SU-DHL-6 (cell line): ENCODE data around the gene TCEAL6.
"Not testable (repeated sequence)": the region's sequence is repeated elsewhere in the genome, so short reads cannot be mapped to it uniquely, and the experiment has no call there.

Experiments
- H2AFZ ChIP-seq: fragments of 200-600 bp; sonication (generic); 2 replicates; pipeline ENCODE4 v1.6.1; 2014; ENCODE audit warnings: low read depth, mild to moderate bottlenecking, moderate library complexity, mixed read lengths, antibody characterized with exemption, low read length; ENCODE audit not compliant: severe bottlenecking
- H3F3A ChIP-seq: fragments of 200-600 bp; shearing (Covaris generic); 2 replicates; pipeline ENCODE4 v1.6.0; 2016; ENCODE audit warnings: antibody characterized with exemption, mild to moderate bottlenecking; ENCODE audit not compliant: insufficient read depth
- H3K27ac ChIP-seq: fragments of 200-600 bp; sonication (generic); 2 replicates; pipeline ENCODE4 v1.5.1; 2016; ENCODE audit warnings: low read depth, mild to moderate bottlenecking, low read length, moderate library complexity, mixed read lengths
- H3K27me3 ChIP-seq: fragments of 200-600 bp; sonication (generic), shearing (Covaris generic); 2 replicates; pipeline ENCODE4 v1.6.0; 2014; ENCODE audit warnings: mild to moderate bottlenecking, low read length
- H3K36me3 ChIP-seq: fragments of 200-600 bp; sonication (generic); 2 replicates; pipeline ENCODE4 v1.6.1; 2014; ENCODE audit warnings: mild to moderate bottlenecking, low read length, mixed read lengths
- H3K4me2 ChIP-seq: fragments of 300-600, 200-600 bp; shearing (Covaris generic), sonication (generic); 2 replicates; pipeline ENCODE4 v1.6.0; 2014; ENCODE audit warnings: low read length, low read depth, mild to moderate bottlenecking; ENCODE audit not compliant: poor library complexity, severe bottlenecking
- H3K4me3 ChIP-seq: fragments of 200-600 bp; sonication (generic); 2 replicates; pipeline ENCODE4 v1.5.1; 2014; ENCODE audit warnings: antibody characterized with exemption, low read length, mild to moderate bottlenecking, mixed read lengths; ENCODE audit not compliant: insufficient read depth, poor library complexity, severe bottlenecking
- H3K79me2 ChIP-seq: fragments of 200-600 bp; sonication (generic); 2 replicates; pipeline ENCODE4 v1.6.1; 2014; ENCODE audit warnings: mild to moderate bottlenecking, low read length, moderate library complexity; ENCODE audit not compliant: insufficient read depth
- H3K9ac ChIP-seq: fragments of 200-600 bp; sonication (generic); 2 replicates; pipeline ENCODE4 v1.7.0; 2014; ENCODE audit warnings: mild to moderate bottlenecking, low read length
- H3K9me2 ChIP-seq: fragments of 200-600 bp; sonication (generic); replicated peaks from 2 replicates; pipeline ENCODE4 v1.6.1; 2014; ENCODE audit warnings: low read length; ENCODE audit not compliant: insufficient read depth
- H3K9me3 ChIP-seq: fragments of 200-600 bp; sonication (generic); 2 replicates; pipeline ENCODE4 v1.6.1; 2014; ENCODE audit warnings: low read length, mixed read lengths; ENCODE audit not compliant: insufficient read depth
- H4K20me1 ChIP-seq: fragments of 200-600 bp; sonication (generic); 2 replicates; pipeline ENCODE4 v1.6.1; 2014; ENCODE audit warnings: low read depth, mild to moderate bottlenecking, antibody characterized with exemption, low read length, moderate library complexity, mixed read lengths
- EZH2phosphoT487 ChIP-seq: fragments of 200-600 bp; sonication (generic), shearing (Covaris generic); conservative IDR thresholded peaks from 2 replicates; pipeline ENCODE4 v1.6.1; 2018; ENCODE audit warnings: mild to moderate bottlenecking, antibody characterized with exemption, low read length, moderate library complexity, mixed read lengths
- TF ChIP-seq, protein P1 (sequence below): fragments of 200-600 bp; sonication (generic); IDR thresholded peaks from one replicate; pipeline ENCODE4 v1.5.1; 2017; ENCODE audit warnings: antibody characterized with exemption, mild to moderate bottlenecking, low read length, moderate library complexity; ENCODE audit not compliant: insufficient read depth, poor library complexity, severe bottlenecking

TCEAL6 gene

DNA sequence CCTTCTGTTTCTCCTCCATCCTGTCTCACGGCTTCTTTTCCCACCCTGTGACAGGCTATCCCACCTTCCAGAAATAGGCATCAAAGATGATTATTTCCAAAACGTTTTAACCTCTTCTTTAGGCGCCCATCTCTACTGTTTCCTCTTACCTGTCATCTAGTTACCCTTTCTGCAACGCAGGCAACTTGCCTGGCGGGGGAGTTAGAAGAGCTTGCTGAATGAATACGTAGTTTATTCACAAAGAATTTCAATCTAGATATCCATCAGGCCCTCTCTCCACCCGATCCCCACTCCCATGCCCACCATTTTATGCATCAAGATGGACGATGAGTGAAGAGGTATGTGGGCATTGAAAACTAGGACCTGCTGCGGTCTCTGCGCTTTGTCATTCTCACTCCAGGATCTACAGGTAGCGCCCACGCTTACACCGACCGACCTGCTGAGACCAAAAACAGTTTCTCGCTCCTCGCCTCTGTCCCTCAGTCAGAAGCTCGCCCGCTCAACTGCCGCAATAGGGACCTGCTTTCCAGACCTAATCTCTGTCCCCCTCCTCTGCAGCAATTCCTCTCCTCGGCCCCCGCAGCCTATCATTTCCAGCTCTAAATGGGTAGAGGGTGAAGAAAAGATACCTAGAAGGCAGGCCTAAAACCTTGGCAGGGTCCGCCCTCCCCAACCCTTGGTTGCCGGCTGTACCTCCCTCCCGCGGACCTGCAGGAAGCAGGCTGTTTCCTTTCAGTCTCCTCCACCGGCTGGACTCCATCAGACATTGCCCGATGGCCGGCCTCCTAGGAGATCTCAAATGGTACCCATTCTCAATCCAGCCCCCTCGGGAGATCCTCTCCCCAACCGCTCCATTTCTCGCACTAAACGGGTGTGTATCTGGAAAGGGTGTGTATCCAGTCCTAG is 12.9 kb upstream of the TCEAL6 start:
- Histone ChIP-seq H3K36me3 (no peaks in the 10 kb centered on the region), H3K9me2 (no peaks in the 10 kb centered on the region), H3K79me2 (no peaks in the 10 kb centered on the region), H3K27ac (no peak overlapping the region), H3K27me3 (no peaks in the 10 kb centered on the region), H3F3A (no peaks in the 10 kb centered on the region), H4K20me1 (no peaks in the 10 kb centered on the region), H3K9ac (no peak overlapping the region), H3K4me3 (no peak overlapping the region), H3K4me2 (peak overlapping the region; percentile 39), H2AFZ (no peak overlapping the region), H3K9me3 (no peaks in the 10 kb centered on the region)
- TF ChIP-seq, protein P1, sequence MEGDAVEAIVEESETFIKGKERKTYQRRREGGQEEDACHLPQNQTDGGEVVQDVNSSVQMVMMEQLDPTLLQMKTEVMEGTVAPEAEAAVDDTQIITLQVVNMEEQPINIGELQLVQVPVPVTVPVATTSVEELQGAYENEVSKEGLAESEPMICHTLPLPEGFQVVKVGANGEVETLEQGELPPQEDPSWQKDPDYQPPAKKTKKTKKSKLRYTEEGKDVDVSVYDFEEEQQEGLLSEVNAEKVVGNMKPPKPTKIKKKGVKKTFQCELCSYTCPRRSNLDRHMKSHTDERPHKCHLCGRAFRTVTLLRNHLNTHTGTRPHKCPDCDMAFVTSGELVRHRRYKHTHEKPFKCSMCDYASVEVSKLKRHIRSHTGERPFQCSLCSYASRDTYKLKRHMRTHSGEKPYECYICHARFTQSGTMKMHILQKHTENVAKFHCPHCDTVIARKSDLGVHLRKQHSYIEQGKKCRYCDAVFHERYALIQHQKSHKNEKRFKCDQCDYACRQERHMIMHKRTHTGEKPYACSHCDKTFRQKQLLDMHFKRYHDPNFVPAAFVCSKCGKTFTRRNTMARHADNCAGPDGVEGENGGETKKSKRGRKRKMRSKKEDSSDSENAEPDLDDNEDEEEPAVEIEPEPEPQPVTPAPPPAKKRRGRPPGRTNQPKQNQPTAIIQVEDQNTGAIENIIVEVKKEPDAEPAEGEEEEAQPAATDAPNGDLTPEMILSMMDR: no peak
- TF ChIP-seq EZH2phosphoT487: no peak

DNA sequence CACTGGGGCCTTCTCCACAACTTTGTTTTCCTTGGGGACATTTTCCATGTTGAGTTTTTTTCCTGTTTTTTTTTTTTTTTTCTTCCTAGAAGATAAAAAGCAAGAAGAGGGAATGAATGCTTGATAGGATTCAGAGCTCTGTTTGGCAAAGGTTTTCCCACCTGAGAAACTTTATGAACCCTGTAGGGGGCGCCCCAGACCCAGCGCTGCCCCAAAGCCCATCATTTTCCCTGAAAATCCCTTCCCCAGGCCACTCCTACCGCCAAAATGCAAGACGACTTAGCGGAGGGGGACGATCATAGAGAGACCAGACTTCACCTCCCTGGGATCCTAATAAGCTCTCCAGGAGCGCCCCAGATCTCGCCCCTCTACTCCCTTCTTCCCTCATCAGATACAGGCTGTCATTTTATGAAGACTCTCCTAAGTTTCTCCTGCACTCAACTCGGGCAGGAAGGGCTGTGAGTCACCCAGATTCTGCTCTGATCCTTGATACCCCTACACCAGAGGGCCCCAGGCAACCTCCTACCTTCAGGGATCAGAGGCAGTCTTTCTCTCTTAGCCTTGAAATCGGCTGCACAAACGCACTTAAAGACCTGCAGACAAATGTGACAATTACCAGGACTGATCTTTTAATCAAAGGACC is 12.1 kb upstream of the TCEAL6 start:
- H3K9ac ChIP-seq: no peak overlapping the region
- H3K36me3 ChIP-seq: no peaks in the 10 kb centered on the region
- no peaks in the 10 kb centered on the region for H3K9me3 ChIP-seq
- no peaks in the 10 kb centered on the region for H4K20me1 ChIP-seq
- H3K79me2 ChIP-seq: no peaks in the 10 kb centered on the region
- H3K4me2 ChIP-seq: no peak overlapping the region
- no peak overlapping the region for H2AFZ ChIP-seq
- no peak overlapping the region for H3K4me3 ChIP-seq
- H3K27ac ChIP-seq: no peak overlapping the region
- no peak for TF ChIP-seq EZH2phosphoT487
- TF ChIP-seq, protein P1: no peak
- H3K9me2 ChIP-seq: no peaks in the 10 kb centered on the region
- no peaks in the 10 kb centered on the region for H3K27me3 ChIP-seq
- H3F3A ChIP-seq: no peaks in the 10 kb centered on the region

DNA sequence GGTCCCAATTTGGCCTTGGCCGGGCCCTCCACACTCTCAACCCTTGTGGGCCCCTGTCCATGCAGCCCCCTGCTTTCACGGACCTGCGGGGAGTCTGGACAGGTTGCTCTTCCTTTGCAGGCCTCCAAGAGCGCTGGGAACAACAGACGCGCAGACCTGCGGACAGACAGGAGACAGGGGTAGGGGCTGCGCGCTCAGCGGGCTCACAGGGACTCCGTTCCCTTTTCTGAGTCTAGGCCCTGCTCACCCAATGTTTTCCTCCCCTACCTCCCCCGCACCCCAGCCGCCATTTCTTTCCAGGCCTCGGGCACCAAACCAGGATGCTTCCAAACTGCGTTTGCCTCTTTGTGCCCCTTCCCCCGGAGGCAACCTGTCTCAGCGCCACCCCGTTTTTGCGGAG is 650 bp downstream of the TCEAL6 start:
- not testable (repeated sequence) for H3K9me3 ChIP-seq, H3K27me3 ChIP-seq, H3K4me2 ChIP-seq, H4K20me1 ChIP-seq, H3K36me3 ChIP-seq, H3K9me2 ChIP-seq, H3K4me3 ChIP-seq, H3F3A ChIP-seq, H3K79me2 ChIP-seq, H2AFZ ChIP-seq, H3K27ac ChIP-seq, H3K9ac ChIP-seq

DNA sequence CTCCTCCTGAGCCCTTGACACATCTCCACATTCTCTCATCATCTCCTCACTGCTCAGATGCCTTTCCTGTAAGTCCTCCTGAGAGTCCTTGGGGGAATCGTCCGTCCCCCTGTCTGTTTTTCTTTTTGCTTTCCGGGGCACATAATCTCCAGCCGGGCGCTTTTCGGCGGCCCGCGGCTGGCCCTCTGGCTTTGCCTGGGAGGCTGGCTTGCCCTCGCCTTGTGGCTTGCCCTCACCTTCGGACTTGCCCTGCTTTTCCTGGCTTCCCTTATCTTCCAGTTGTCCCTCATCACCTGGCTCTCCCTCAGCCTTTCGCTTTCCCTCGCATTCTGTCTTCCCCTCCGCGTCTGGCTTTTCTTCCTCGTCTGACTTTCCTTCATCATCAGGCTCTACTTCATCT is 1.4 kb downstream of the TCEAL6 start:
- not testable (repeated sequence) for H3K9me3 ChIP-seq, H3F3A ChIP-seq, H3K9me2 ChIP-seq, H4K20me1 ChIP-seq, H2AFZ ChIP-seq, H3K4me2 ChIP-seq, H3K4me3 ChIP-seq, H3K27ac ChIP-seq, H3K79me2 ChIP-seq, H3K9ac ChIP-seq, H3K36me3 ChIP-seq, H3K27me3 ChIP-seq
